Smooth muscle cell (in vitro differentiated cells): ENCODE measurements around the gene ACOT6. TPM values are rescaled to one million over a fixed set of nuclear protein-coding genes. Genes with fewer than 3 reads are reported as not detected.

Experiments used
- DNase-seq: peaks from one replicate; lab custom pipeline; 2025; ENCODE audit not compliant: unreplicated experiment; lab: John Stamatoyannopoulos, UW
- H2AFZ ChIP-seq: fragments of 200-600 bp; sonication (generic); 2 replicates; pipeline ENCODE4 v1.6.0; 2016; ENCODE audit warnings: antibody characterized with exemption, low read depth, mild to moderate bottlenecking
- H3F3A ChIP-seq: fragments of 200-600 bp; sonication (generic); 2 replicates; pipeline ENCODE4 v1.6.0; 2017; ENCODE audit warnings: antibody characterized with exemption, low read depth
- H3K27ac ChIP-seq: fragments of 200-600 bp; sonication (generic); 2 replicates; pipeline ENCODE4 v1.5.1; 2016; ENCODE audit warnings: low read depth, mild to moderate bottlenecking
- H3K27me3 ChIP-seq: fragments of 200-600 bp; sonication (generic); 2 replicates; pipeline ENCODE4 v1.6.1; 2016; ENCODE audit warnings: low read depth, mild to moderate bottlenecking
- H3K36me3 ChIP-seq: fragments of 200-600 bp; sonication (generic); 2 replicates; pipeline ENCODE4 v1.5.1; 2016; ENCODE audit warnings: low read depth
- H3K4me1 ChIP-seq: fragments of 200-600 bp; sonication (generic); 2 replicates; pipeline ENCODE4 v1.5.1; 2016; ENCODE audit warnings: low read depth
- H3K4me2 ChIP-seq: fragments of 200-600 bp; sonication (generic); 2 replicates; pipeline ENCODE4 v1.6.0; 2016; ENCODE audit warnings: mild to moderate bottlenecking
- H3K4me3 ChIP-seq: fragments of 200-600 bp; sonication (generic); 2 replicates; pipeline ENCODE4 v1.5.1; 2016; ENCODE audit warnings: mild to moderate bottlenecking
- H3K79me2 ChIP-seq: fragments of 200-600 bp; sonication (generic); 2 replicates; pipeline ENCODE4 v1.6.0; 2016; ENCODE audit warnings: low read depth, mild to moderate bottlenecking
- H3K9ac ChIP-seq: fragments of 200-600 bp; sonication (generic); 2 replicates; pipeline ENCODE4 v1.6.0; 2016; ENCODE audit warnings: low read depth
- H3K9me3 ChIP-seq: fragments of 200-600 bp; sonication (generic); replicated peaks from 2 replicates; pipeline ENCODE4 v1.5.1; 2016; ENCODE audit warnings: low read depth
- H4K20me1 ChIP-seq: fragments of 200-600 bp; sonication (generic); 2 replicates; pipeline ENCODE4 v1.6.0; 2016; ENCODE audit warnings: low read depth
- CTCF ChIP-seq: fragments of 200-600 bp; sonication (generic); IDR thresholded peaks from 2 replicates; pipeline ENCODE4 v1.5.1; 2017; ENCODE audit warnings: borderline replicate concordance, mild to moderate bottlenecking, antibody characterized with exemption; ENCODE audit not compliant: insufficient read depth, poor library complexity, severe bottlenecking
- WGBS: methylation state at CpG from one replicate; pipeline ENCODE4 v1.1.7; 2016; ENCODE audit warnings: low lambda C conversion rate; 5-methylcytosine and 5-hydroxymethylcytosine counted together
- polyA plus RNA-seq: library from polyadenylated mRNA; unstranded; fragments of >200 nt; fragmentation: Nextera tagmentation; extraction: Ambion mirVana; gene quantifications from 2 replicates; pipeline ENCODE4 v1.2.1, GENCODE V29; 2016
- total RNA-seq: library from RNA; depleted of rRNA; stranded (reverse); fragments of >200 nt; gene quantifications from 2 replicates; pipeline ENCODE4 v1.2.3, GENCODE V29; 2014

ACOT6 gene
- total and polyA plus RNA-seq, 2 experiments from 2014 or later = not detected

GRCh38 chr14:73627151-73627558 lies 14.8 kb downstream of the ACOT6 start:
- H3K9ac ChIP-seq = no peak overlapping the region
- no peaks in the 10 kb centered on the region for H3K27me3 ChIP-seq
- no peaks in the 10 kb centered on the region for H3F3A ChIP-seq
- H3K4me3 ChIP-seq = no peak overlapping the region
- H3K36me3 ChIP-seq = no peaks in the 10 kb centered on the region
- H3K9me3 ChIP-seq = no peaks in the 10 kb centered on the region
- DNase-seq = no peak
- H3K4me2 ChIP-seq = no peak overlapping the region
- no peak overlapping the region for H3K27ac ChIP-seq
- no peaks in the 10 kb centered on the region for H3K4me1 ChIP-seq
- H3K79me2 ChIP-seq = no peaks in the 10 kb centered on the region
- H2AFZ ChIP-seq = no peak overlapping the region
- TF ChIP-seq CTCF = no peak
- H4K20me1 ChIP-seq = no peaks in the 10 kb centered on the region
- WGBS = 91% methylated on average over 2 of the region's 2 CpGs

- H3K27ac ChIP-seq = no peak overlapping the region
- no peaks in the 10 kb centered on the region for H3F3A ChIP-seq
- no peaks in the 10 kb centered on the region for H3K79me2 ChIP-seq
- no peak overlapping the region for H3K4me3 ChIP-seq
- peaks cover 9% of the 10 kb centered on the region for H3K4me1 ChIP-seq
- no peak for TF ChIP-seq CTCF
- peaks cover 23% of the 10 kb centered on the region for H3K27me3 ChIP-seq
- H3K36me3 ChIP-seq = no peaks in the 10 kb centered on the region
- DNase-seq = no peak
- peak overlapping the region; percentile 32 for H2AFZ ChIP-seq
- WGBS = 44% methylated on average over 10 of the region's 10 CpGs
- H3K9ac ChIP-seq = no peak overlapping the region
- no peaks in the 10 kb centered on the region for H3K9me3 ChIP-seq
- no peak overlapping the region for H3K4me2 ChIP-seq
- H4K20me1 ChIP-seq = no peaks in the 10 kb centered on the region
Observed at GRCh38 chr14:73630009-73630780, 17.9 kb downstream of the ACOT6 start.

GRCh38 chr14:73633116-73634010 lies 21.0 kb downstream of the ACOT6 start:
- Histone ChIP-seq H2AFZ (peak overlapping the region; percentile 100), H3K27me3 (peaks cover 27% of the 10 kb centered on the region), H3K4me3 (peak overlapping the region; percentile 68), H3K9me3 (no peaks in the 10 kb centered on the region), H3K9ac (no peak overlapping the region), H3F3A (no peaks in the 10 kb centered on the region), H4K20me1 (no peaks in the 10 kb centered on the region), H3K4me2 (peak overlapping the region; percentile 100), H3K4me1 (peaks cover 9% of the 10 kb centered on the region), H3K79me2 (no peaks in the 10 kb centered on the region), H3K36me3 (no peaks in the 10 kb centered on the region), H3K27ac (no peak overlapping the region)
- DNase-seq = peak; percentile 10
- peak; percentile 82 for TF ChIP-seq CTCF
- WGBS = 18% methylated on average over 41 of the region's 44 CpGs
